PC-9 (cell line): ENCODE data around the gene SNRNP40.

Experiments used
- EZH2 ChIP-seq: fragments of 200-600 bp; sonication (generic); IDR thresholded peaks from 2 replicates; pipeline ENCODE4 v1.8.0; 2017; ENCODE audit warnings: antibody characterized with exemption, low read depth
- TF ChIP-seq, protein P1 (sequence below): fragments of 200-600 bp; sonication (generic); conservative IDR thresholded peaks from 2 replicates; pipeline ENCODE4 v1.6.1; 2017; ENCODE audit warnings: mixed run types, antibody characterized with exemption, mild to moderate bottlenecking, moderate library complexity

DNA sequence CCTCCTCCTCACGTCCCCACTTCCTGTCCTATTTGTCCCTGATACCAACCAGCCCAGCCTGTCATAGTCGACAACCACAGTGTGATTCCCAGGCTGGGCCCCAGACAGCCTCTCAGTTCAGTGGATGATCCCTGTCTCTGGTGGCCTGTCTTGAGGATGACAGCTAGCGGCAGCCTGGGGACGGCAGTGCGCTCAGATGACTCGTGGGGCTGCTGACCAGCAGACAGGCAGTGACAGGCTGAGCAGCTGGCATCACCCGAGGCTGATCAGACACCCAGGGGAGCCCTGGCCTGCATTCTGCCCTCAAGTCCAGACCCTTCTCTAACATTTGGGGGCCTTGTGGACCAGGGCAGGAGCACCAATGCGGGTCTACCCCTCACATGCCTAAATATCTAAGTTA lies 77.9 kb downstream of the SNRNP40 start:
- TF ChIP-seq, protein P1, sequence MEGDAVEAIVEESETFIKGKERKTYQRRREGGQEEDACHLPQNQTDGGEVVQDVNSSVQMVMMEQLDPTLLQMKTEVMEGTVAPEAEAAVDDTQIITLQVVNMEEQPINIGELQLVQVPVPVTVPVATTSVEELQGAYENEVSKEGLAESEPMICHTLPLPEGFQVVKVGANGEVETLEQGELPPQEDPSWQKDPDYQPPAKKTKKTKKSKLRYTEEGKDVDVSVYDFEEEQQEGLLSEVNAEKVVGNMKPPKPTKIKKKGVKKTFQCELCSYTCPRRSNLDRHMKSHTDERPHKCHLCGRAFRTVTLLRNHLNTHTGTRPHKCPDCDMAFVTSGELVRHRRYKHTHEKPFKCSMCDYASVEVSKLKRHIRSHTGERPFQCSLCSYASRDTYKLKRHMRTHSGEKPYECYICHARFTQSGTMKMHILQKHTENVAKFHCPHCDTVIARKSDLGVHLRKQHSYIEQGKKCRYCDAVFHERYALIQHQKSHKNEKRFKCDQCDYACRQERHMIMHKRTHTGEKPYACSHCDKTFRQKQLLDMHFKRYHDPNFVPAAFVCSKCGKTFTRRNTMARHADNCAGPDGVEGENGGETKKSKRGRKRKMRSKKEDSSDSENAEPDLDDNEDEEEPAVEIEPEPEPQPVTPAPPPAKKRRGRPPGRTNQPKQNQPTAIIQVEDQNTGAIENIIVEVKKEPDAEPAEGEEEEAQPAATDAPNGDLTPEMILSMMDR: no peak
- TF ChIP-seq EZH2: no peak
